ENCODE data around the gene HAUS7.

GRCh38 chrX:153491351-153491914 is 21.1 kb upstream of the HAUS7 start:
- no peak for TF ChIP-seq USF2 (IDR thresholded peaks at IDR 0.05)
- TF ChIP-seq MAFK (IDR thresholded peaks at IDR 0.05; ENCODE audit: partially characterized antibody), result no peak

Measured in A549 (cell line).